MCF 10A (cell line): ENCODE data around the gene PHF19. TPM values are rescaled to one million over a fixed set of nuclear protein-coding genes. Genes with fewer than 3 reads are reported as not detected.

ENCODE experiments used
- BruUV-seq: library from RNA; stranded (reverse); fragments of 400-500 nt; replicated peaks from 2 replicates; lab custom pipeline; 2021; lab: Mats Ljungman, UMichigan
- CTCF ChIA-PET: fragments of 300-600 bp; sonication (Branson Sonifier 250); formaldehyde crosslinking; extraction: SDS; loops from one replicate; lab custom pipeline; 2021; ENCODE audit warnings: antibody characterized with exemption, inconsistent platforms; lab: Yijun Ruan, JAX
- POLR2A ChIA-PET: fragments of 300-600, 350-650 bp; sonication (Branson Sonifier 250); formaldehyde crosslinking; extraction: SDS; loops from one replicate; lab custom pipeline; 2020; ENCODE audit warnings: antibody characterized with exemption, inconsistent platforms; lab: Yijun Ruan, JAX
- DNase-seq: peaks from one replicate; pipeline ENCODE4 v3.0.0-alpha.2; 2018; ENCODE audit not compliant: unreplicated experiment
- H3K27ac Mint-ChIP-seq: one replicate; pipeline ENCODE4 v1.8.0; 2022; ENCODE audit warnings: mild to moderate bottlenecking, low read depth, mixed read lengths; ENCODE audit not compliant: unreplicated experiment
- H3K27me3 Mint-ChIP-seq: one replicate; pipeline ENCODE4 v1.8.0; 2022; ENCODE audit warnings: mixed read lengths; ENCODE audit not compliant: insufficient read depth, unreplicated experiment
- H3K36me3 Mint-ChIP-seq: one replicate; pipeline ENCODE4 v1.8.0; 2022; ENCODE audit warnings: mild to moderate bottlenecking, moderate library complexity, mixed read lengths; ENCODE audit not compliant: insufficient read depth, unreplicated experiment
- H3K4me1 Mint-ChIP-seq: one replicate; pipeline ENCODE4 v1.8.0; 2022; ENCODE audit warnings: mixed read lengths; ENCODE audit not compliant: insufficient read depth, unreplicated experiment
- H3K4me3 Mint-ChIP-seq: one replicate; pipeline ENCODE4 v1.8.0; 2022; ENCODE audit warnings: mild to moderate bottlenecking, moderate library complexity, mixed read lengths; ENCODE audit not compliant: unreplicated experiment
- H3K9me3 Mint-ChIP-seq: one replicate; pipeline ENCODE4 v1.8.0; 2022; ENCODE audit warnings: mixed read lengths; ENCODE audit not compliant: unreplicated experiment
- intact Hi-C: fragments of 100-400 bp; cut with micrococcal nuclease; formaldehyde crosslinking; loops from 2 replicates; pipeline ENCODE4 v1.14.1; 2022
- total RNA-seq: library from RNA; stranded (reverse); gene quantifications from 2 replicates; pipeline ENCODE4 v1.2.3, GENCODE V29; 2022
- TF ChIP-seq, protein P1 (sequence below): fragments of 200-600 bp; IDR thresholded peaks from one replicate; pipeline ENCODE4 v1.8.0; 2022; ENCODE audit warnings: antibody characterized with exemption, mild to moderate bottlenecking; ENCODE audit not compliant: unreplicated experiment

The PHF19 gene
- total RNA-seq, 1 experiment from 2014 or later: 61.0 TPM

DNA sequence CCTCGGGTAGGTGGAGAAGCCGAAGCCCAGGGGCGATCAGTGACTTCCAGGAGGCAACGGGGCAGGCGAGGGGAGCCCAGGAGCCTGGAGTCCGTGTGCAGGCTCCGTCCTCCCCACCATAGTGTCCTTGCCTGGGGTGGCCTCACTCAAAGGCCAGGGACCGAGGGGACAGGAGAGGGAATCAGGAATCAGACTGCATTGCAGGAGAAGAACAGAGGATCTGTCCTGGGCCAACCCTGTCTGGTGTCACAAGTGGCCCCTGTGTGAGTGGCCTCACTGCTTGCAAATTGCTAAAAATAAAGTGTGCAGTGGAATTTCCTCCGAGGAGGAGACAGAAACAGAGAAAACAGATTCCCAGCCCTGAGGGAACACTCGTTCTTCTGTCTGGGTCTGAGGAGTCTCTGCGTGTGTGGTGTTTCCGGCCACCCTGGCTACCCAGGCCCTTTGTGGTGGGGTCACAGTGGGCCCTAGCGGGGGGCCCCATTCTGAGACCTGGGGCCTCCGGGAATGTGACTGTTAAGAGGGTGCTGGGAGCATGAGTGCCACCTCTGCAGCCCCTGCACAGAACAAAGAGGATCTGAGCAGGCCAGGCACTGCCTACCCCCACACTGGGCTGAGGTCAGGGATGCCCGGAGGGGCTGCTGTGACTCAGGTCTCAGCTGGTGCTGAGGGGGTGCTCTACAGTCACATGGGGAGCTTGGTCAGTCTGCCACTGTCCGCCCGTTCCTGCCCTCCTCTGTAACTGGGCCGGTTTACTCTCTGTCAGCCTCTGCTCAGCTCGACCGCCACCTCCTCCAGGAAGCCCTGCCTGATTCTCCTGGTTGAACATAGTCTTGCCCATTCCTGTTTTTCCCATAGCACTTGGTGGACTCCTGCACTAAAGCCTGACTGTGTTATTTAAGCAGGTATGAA, 42.2 kb upstream of the PHF19 start:
- Mint-ChIP-seq H3K4me3 (no peak overlapping the region), H3K27me3 (no peaks in the 10 kb centered on the region), H3K4me1 (peaks cover 28% of the 10 kb centered on the region), H3K9me3 (no peaks in the 10 kb centered on the region), H3K36me3 (peaks cover 6% of the 10 kb centered on the region), H3K27ac (no peak overlapping the region)
- TF ChIP-seq, protein P1, sequence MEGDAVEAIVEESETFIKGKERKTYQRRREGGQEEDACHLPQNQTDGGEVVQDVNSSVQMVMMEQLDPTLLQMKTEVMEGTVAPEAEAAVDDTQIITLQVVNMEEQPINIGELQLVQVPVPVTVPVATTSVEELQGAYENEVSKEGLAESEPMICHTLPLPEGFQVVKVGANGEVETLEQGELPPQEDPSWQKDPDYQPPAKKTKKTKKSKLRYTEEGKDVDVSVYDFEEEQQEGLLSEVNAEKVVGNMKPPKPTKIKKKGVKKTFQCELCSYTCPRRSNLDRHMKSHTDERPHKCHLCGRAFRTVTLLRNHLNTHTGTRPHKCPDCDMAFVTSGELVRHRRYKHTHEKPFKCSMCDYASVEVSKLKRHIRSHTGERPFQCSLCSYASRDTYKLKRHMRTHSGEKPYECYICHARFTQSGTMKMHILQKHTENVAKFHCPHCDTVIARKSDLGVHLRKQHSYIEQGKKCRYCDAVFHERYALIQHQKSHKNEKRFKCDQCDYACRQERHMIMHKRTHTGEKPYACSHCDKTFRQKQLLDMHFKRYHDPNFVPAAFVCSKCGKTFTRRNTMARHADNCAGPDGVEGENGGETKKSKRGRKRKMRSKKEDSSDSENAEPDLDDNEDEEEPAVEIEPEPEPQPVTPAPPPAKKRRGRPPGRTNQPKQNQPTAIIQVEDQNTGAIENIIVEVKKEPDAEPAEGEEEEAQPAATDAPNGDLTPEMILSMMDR: no peak
- ChIA-PET CTCF (interaction anchor here (0.5 to 3.3 kb wide), 8 partner anchors 10 to 164 kb away, joined by 3 to 23 read pairs (median 4); no protein-coding TSS in a partner anchor), POLR2A (interaction anchor here (1.0 to 1.5 kb wide), 2 partner anchors 12 to 16 kb away, joined by 3 to 9 read pairs; no protein-coding TSS in a partner anchor)
- intact Hi-C loops: no loop called here
- BruUV-seq: no TSS peak
- no peak for DNase-seq

DNA sequence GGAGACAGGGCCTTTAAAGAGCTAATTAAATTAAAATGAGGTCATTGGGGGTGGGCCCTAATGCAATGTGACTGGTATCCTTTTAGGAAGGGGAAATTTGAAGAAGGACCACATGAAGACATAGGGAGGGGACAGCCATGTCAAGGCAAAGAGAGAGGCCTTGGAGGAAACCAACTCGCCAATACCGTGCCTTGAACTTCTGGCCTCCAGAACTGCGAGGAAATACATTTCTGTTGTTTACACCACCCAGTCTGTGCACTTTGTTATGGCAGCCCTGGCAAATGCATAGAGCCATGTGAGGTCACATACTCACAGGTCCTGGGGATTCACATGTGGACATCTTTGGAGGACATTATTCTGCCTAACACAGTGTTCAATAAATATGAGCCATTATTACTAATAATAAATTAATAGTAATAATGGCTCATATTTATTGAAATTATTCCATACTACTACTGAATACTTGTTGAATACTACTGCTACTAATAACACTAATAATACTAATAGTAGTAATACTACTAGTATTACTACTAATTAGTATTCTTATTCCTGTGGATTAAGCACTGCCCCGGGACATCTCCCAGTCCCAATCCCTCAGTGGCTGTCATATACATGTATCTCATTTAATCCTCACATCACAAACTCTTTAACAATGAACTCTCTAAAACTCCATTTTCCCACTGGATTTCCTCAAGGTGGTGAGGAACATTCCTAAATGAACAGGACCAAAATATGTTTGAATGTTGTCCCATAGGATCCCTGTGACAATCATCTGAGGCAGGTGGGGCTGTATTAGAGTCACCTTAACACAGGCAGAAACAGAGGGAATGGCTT, 41.2 kb upstream of the PHF19 start:
- H3K4me1 Mint-ChIP-seq: peaks cover 33% of the 10 kb centered on the region
- CTCF ChIA-PET: interaction anchor here (0.5 to 4.6 kb wide), 7 partner anchors 7 to 163 kb away, joined by 3 to 71 read pairs (median 12); partner anchors contain the start of gene TRAF1
- POLR2A ChIA-PET: interaction anchor here (0.7 to 1.5 kb wide), 2 partner anchors 23 to 368 kb away, joined by 3 to 7 read pairs; no protein-coding TSS in a partner anchor
- H3K27me3 Mint-ChIP-seq: no peaks in the 10 kb centered on the region
- peaks cover 13% of the 10 kb centered on the region for H3K36me3 Mint-ChIP-seq
- TF ChIP-seq, protein P1: no peak
- intact Hi-C loops: no loop called here
- no peak overlapping the region for H3K27ac Mint-ChIP-seq
- no peaks in the 10 kb centered on the region for H3K9me3 Mint-ChIP-seq
- DNase-seq: no peak
- BruUV-seq: no TSS peak
- no peak overlapping the region for H3K4me3 Mint-ChIP-seq

DNA sequence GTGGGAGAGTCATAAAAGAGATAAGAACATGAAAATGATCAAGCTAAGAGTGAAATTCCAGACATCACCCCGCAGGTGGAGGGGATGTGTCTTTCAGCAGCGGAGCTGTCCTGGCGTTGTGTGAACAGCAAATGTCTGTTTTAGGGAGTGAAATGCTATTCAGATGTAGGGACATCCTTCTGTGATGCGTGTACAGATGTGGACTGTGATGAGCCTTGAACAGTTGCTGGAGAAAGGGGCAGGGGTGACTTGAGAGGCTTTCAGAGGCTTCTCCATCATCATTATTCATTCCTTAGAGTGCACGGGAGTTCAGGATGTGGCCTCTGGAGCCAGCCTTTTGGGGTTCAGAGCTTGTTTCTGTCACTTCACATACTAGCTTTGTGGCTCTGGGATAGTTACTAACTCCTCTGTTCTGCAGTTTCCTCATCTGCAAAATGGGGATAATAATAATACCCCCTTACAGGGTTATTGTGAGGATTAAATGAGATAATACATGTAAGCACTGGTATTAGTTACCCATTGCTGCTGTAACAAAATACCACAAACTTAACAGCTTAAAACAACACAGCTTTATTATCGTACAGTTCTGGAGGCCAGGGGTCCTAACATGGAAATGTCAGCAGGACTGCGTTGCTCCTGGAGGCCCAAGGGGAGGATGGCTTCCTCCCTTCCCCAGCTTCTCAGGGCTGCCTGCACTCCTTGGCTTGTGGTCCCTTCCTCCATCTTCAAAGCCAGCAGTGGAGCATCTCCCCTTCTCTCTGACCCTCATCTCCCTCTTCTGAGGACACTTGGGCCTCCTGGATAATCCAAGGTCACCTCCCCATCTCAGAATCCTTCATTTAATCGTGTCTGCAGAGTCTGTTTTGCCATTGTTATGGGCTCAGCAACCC, 40.2 kb upstream of the PHF19 start:
- Mint-ChIP-seq H3K4me1 (peaks cover 33% of the 10 kb centered on the region), H3K36me3 (peaks cover 13% of the 10 kb centered on the region), H3K9me3 (no peaks in the 10 kb centered on the region), H3K27me3 (no peaks in the 10 kb centered on the region), H3K4me3 (no peak overlapping the region), H3K27ac (peak overlapping the region; percentile 47)
- ChIA-PET POLR2A (interaction anchor here (0.5 to 3.5 kb wide), 10 partner anchors 8 to 369 kb away, joined by 3 to 32 read pairs (median 3); no protein-coding TSS in a partner anchor), CTCF (interaction anchor here (0.6 to 4.6 kb wide), 19 partner anchors 8 to 508 kb away, joined by 3 to 71 read pairs (median 6); partner anchors contain the start of gene TRAF1)
- intact Hi-C loops: loop anchor here (1.0 kb wide), 1 partner anchor 19 kb away; no protein-coding TSS in a partner anchor
- TF ChIP-seq, protein P1: no peak
- no peak for DNase-seq
- no TSS peak for BruUV-seq
